ENCODE results near the gene EXPH5.

Gene EXPH5

DNA sequence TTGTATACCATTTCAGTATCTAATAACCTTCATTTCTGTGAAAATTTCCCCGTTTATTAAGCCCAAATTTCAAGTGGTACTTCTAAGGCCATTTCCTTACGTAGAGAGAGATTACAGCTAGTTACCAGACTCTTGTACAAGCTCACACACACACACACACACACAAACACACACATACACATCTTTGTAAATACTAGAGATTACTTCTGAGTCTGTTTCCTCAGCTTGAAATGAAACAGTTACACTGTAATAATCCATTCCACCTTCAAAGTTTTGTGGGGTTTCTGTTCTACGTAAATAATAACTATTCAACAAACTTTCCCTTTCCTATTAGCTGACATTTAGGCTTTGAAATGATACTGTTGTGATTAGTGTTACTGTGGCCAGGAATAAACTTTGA is 101.6 kb downstream of the EXPH5 start:
- H3K4me3 ChIP-seq (ENCODE audit: low read depth, low read length): no peak overlapping the region
- peaks cover 7% of the 10 kb centered on the region for H3K79me2 ChIP-seq
- no peaks in the 10 kb centered on the region for H3K9me3 ChIP-seq (ENCODE audit: control insufficient read depth, low read length)
- no peak overlapping the region for H2AFZ ChIP-seq
- TF ChIP-seq, protein P1, sequence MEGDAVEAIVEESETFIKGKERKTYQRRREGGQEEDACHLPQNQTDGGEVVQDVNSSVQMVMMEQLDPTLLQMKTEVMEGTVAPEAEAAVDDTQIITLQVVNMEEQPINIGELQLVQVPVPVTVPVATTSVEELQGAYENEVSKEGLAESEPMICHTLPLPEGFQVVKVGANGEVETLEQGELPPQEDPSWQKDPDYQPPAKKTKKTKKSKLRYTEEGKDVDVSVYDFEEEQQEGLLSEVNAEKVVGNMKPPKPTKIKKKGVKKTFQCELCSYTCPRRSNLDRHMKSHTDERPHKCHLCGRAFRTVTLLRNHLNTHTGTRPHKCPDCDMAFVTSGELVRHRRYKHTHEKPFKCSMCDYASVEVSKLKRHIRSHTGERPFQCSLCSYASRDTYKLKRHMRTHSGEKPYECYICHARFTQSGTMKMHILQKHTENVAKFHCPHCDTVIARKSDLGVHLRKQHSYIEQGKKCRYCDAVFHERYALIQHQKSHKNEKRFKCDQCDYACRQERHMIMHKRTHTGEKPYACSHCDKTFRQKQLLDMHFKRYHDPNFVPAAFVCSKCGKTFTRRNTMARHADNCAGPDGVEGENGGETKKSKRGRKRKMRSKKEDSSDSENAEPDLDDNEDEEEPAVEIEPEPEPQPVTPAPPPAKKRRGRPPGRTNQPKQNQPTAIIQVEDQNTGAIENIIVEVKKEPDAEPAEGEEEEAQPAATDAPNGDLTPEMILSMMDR (IDR thresholded peaks at IDR 0.05): no peak
- no peak overlapping the region for H3K9ac ChIP-seq
- H3K4me2 ChIP-seq (ENCODE audit: low read length): no peak overlapping the region
- H3K4me1 ChIP-seq: peaks cover 6% of the 10 kb centered on the region
- no peaks in the 10 kb centered on the region for H3K27me3 ChIP-seq (ENCODE audit: control insufficient read depth, insufficient read depth, low read length)
- H3K36me3 ChIP-seq (ENCODE audit: control insufficient read depth, insufficient read depth, low read length): no peaks in the 10 kb centered on the region
- no peak overlapping the region for H3K27ac ChIP-seq

DNA sequence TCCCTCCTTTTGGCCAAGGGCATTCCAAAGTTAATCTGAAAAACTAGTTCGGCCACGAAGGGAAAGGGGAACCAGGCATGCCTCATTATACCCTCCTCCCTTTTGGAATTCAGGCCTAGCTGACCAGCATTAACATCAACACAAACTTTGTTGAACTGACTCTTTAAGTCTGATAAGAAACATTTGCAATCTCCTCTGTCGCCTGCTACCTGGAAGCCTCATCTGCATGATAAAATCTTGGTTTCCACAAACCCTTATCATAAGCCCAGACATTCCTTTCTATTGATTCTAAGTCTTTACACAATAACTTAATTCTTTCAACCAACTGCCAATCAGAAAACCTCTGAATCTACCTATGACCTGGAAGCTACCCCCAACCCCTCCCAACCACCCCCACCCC is 106.7 kb downstream of the EXPH5 start:
- Histone ChIP-seq H3K4me2 (ENCODE audit: low read length) (peak overlapping the region; percentile 10), H3K79me2 (peaks cover 2% of the 10 kb centered on the region), H3K27ac (peak overlapping the region; percentile 74), H3K4me1 (no peaks in the 10 kb centered on the region), H3K9ac (no peak overlapping the region), H3K9me3 (ENCODE audit: control insufficient read depth, low read length) (no peaks in the 10 kb centered on the region), H2AFZ (peak overlapping the region; percentile 54), H3K27me3 (ENCODE audit: control insufficient read depth, insufficient read depth, low read length) (no peaks in the 10 kb centered on the region), H3K36me3 (ENCODE audit: control insufficient read depth, insufficient read depth, low read length) (no peaks in the 10 kb centered on the region), H3K4me3 (ENCODE audit: low read depth, low read length) (no peak overlapping the region)
- TF ChIP-seq, protein P1 (IDR thresholded peaks at IDR 0.05): no peak

DNA sequence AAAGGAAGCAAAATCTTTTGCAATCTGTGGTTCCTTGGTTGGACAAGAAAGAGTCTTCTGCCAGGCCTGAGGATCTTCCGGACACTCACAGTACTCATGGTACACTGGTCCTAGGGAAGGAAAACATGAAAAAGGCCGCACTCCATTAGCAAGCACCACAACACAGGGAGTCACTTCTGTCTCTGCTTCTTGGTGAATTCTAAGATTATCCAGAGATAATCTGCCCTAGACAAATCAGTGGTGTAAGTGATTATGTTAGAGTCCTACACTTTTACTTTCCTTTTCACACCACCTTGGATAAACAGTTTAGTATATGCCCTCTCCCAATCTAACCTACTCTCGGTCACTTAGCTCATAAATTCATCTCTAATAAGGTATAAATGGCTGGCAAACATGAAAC is 107.2 kb downstream of the EXPH5 start:
- Histone ChIP-seq H3K4me3 (ENCODE audit: low read depth, low read length) (no peak overlapping the region), H3K36me3 (ENCODE audit: control insufficient read depth, insufficient read depth, low read length) (no peaks in the 10 kb centered on the region), H3K79me2 (peaks cover under 1% of the 10 kb centered on the region), H3K9ac (no peak overlapping the region), H2AFZ (peak overlapping the region; percentile 54), H3K4me2 (ENCODE audit: low read length) (peak overlapping the region; percentile 10), H3K4me1 (no peaks in the 10 kb centered on the region), H3K27me3 (ENCODE audit: control insufficient read depth, insufficient read depth, low read length) (no peaks in the 10 kb centered on the region), H3K27ac (peak overlapping the region; percentile 74), H3K9me3 (ENCODE audit: control insufficient read depth, low read length) (no peaks in the 10 kb centered on the region)
- TF ChIP-seq, protein P1 (IDR thresholded peaks at IDR 0.05): no peak

DNA sequence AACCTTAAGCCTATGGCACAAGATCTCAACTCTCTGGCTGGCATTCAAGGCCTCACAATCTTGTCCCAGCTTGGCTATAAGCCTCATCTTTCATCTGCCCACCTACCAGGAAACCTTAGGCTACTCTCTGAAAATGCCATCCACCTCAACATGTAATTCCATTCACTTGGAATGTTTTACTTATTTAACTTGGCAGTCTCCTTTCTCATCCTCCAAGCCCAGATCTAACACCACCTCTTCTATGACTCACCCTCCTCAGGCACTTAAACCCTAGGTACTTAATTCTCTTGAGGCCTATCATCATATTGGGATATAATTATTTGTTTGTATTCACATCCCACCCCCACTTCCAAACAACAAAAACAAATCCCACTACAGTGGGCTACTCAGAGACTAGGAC is 110.4 kb downstream of the EXPH5 start:
- Histone ChIP-seq H3K4me3 (ENCODE audit: low read depth, low read length) (no peak overlapping the region), H3K9ac (no peak overlapping the region), H3K9me3 (ENCODE audit: control insufficient read depth, low read length) (no peaks in the 10 kb centered on the region), H3K27me3 (ENCODE audit: control insufficient read depth, insufficient read depth, low read length) (no peaks in the 10 kb centered on the region), H3K36me3 (ENCODE audit: control insufficient read depth, insufficient read depth, low read length) (no peaks in the 10 kb centered on the region), H3K4me1 (no peaks in the 10 kb centered on the region), H3K79me2 (no peaks in the 10 kb centered on the region), H3K4me2 (ENCODE audit: low read length) (no peak overlapping the region), H2AFZ (no peak overlapping the region), H3K27ac (no peak overlapping the region)
- TF ChIP-seq, protein P1 (IDR thresholded peaks at IDR 0.05): no peak

DNA sequence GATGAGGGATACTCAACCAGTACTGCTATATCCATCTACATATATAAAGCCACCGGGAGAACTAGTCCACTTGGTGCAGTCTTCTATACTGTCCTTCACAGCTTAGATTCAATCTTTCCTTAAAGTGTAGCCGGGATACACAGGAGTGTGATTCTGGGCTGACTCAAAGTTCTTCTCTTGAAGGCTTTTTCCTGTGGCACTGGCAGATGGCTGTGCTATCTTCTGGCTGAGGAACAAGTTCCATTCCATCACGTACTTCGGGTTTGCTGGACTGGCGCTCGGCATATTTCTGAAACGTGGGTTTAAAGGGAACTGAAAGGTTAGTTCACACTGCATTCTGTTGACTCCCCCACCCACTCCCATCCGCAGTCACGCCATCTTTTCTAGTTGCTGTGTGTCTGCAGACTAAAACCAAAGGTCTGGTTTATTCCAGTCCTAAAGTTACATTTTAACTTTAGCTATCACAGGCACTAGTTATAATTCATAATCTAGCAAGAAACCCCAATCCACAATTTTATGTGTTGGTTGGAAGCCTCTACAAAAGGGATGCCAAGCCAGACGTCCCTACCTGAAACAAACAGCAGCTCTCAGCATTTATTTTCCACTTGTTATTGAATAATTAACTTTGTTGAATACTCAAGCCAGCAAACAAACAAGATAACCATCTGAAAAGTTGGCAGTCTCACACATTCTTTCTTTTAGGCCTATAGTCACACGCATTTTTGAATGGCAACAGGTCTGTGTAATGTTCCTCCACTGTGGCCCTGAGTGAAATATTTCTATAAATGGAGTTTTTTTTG is 118.7 kb downstream of the EXPH5 start:
- no peaks in the 10 kb centered on the region for H3K36me3 ChIP-seq (ENCODE audit: control insufficient read depth, insufficient read depth, low read length)
- H3K27me3 ChIP-seq (ENCODE audit: control insufficient read depth, insufficient read depth, low read length): no peaks in the 10 kb centered on the region
- H3K9ac ChIP-seq: no peak overlapping the region
- TF ChIP-seq, protein P1 (IDR thresholded peaks at IDR 0.05): no peak
- H3K27ac ChIP-seq: no peak overlapping the region
- no peak overlapping the region for H3K4me2 ChIP-seq (ENCODE audit: low read length)
- H3K79me2 ChIP-seq: no peaks in the 10 kb centered on the region
- no peaks in the 10 kb centered on the region for H3K4me1 ChIP-seq
- no peak overlapping the region for H3K4me3 ChIP-seq (ENCODE audit: low read depth, low read length)
- no peaks in the 10 kb centered on the region for H3K9me3 ChIP-seq (ENCODE audit: control insufficient read depth, low read length)
- no peak overlapping the region for H2AFZ ChIP-seq
